Activated T-cell treated with anti-CD3 and anti-CD28 coated beads, Interleukin-2, amount 50 U/mL, for 72 hours (primary cell): ENCODE measurements around the gene P4HB. TPM values are rescaled to one million over a fixed set of nuclear protein-coding genes. Genes with fewer than 3 reads are reported as not detected.

Source experiments
- ATAC-seq, 2 donors: fragments of 150-1000 bp; cut with Tn5 transposase; replicated peaks in 1 of 2; 2 replicates each; pipeline ENCODE4 v1.10.0; 2021; ENCODE audit warnings: moderate library complexity in 2 of 2, mild to moderate bottlenecking in 1 of 2
- DNase-seq, 2 donors: peaks; one replicate each; pipeline ENCODE4 v3.0.0; 2021 to 2022; ENCODE audit warnings: mixed read lengths in 1 of 2
- H3K27ac Mint-ChIP-seq: one replicate; pipeline ENCODE4 v1.8.0; 2022; ENCODE audit warnings: mild to moderate bottlenecking, moderate library complexity, mixed read lengths
- H3K27me3 Mint-ChIP-seq: one replicate; pipeline ENCODE4 v1.8.0; 2022; ENCODE audit warnings: low read depth, mixed read lengths
- H3K36me3 Mint-ChIP-seq, 2 donors: one replicate each; pipeline ENCODE4 v1.8.0; 2022; ENCODE audit warnings: mixed read lengths in 2 of 2, mild to moderate bottlenecking in 1 of 2; ENCODE audit not compliant: insufficient read depth in 2 of 2
- H3K4me1 Mint-ChIP-seq: one replicate; pipeline ENCODE4 v1.8.0; 2022; ENCODE audit warnings: low read depth, mixed read lengths
- H3K4me3 Mint-ChIP-seq, 2 donors: one replicate each; pipeline ENCODE4 v1.8.0; 2022; ENCODE audit warnings: mild to moderate bottlenecking in 2 of 2, mixed read lengths in 2 of 2, moderate library complexity in 2 of 2
- H3K9me3 Mint-ChIP-seq, 2 donors: one replicate each; pipeline ENCODE4 v1.8.0; 2022; ENCODE audit warnings: mixed read lengths in 2 of 2
- total RNA-seq, 2 donors: library from RNA; stranded (reverse); gene quantifications; one replicate each; pipeline ENCODE4 v1.2.3, GENCODE V29; 2022

The P4HB gene
- total RNA-seq, 2 donors from 2014 or later, result 430 to 436 TPM

GRCh38 chr17:81810476-81810875 is 49.9 kb downstream of the P4HB start:
- Mint-ChIP-seq H3K36me3 (no peaks in the 10 kb centered on the region), H3K4me3 (no peak overlapping the region), H3K4me1 (no peaks in the 10 kb centered on the region), H3K27me3 (peaks cover 17% of the 10 kb centered on the region), H3K27ac (no peak overlapping the region), H3K9me3 (no peaks in the 10 kb centered on the region)
- DNase-seq (no peak), ATAC-seq (no peak)

- Mint-ChIP-seq H3K27me3 (peaks cover 17% of the 10 kb centered on the region), H3K4me3 (no peak overlapping the region), H3K36me3 (no peaks in the 10 kb centered on the region), H3K27ac (no peak overlapping the region), H3K4me1 (no peaks in the 10 kb centered on the region), H3K9me3 (no peaks in the 10 kb centered on the region)
- no peak for DNase-seq
- ATAC-seq, result no peak
These were observed 50.8 kb downstream of the P4HB start for GRCh38 chr17:81809556-81809998.

- Mint-ChIP-seq H3K27me3 (peaks cover 17% of the 10 kb centered on the region), H3K4me1 (no peaks in the 10 kb centered on the region), H3K27ac (no peak overlapping the region), H3K4me3 (no peak overlapping the region), H3K36me3 (no peaks in the 10 kb centered on the region), H3K9me3 (no peaks in the 10 kb centered on the region)
- peak in 1 of 2 donors; percentile 43 for ATAC-seq
- DNase-seq, result peak in 1 of 2 donors; percentile 24
These were observed 51.4 kb downstream of the P4HB start for GRCh38 chr17:81808778-81809555.

- H3K36me3 Mint-ChIP-seq, result no peaks in the 10 kb centered on the region
- no peak for ATAC-seq
- no peak overlapping the region for H3K4me3 Mint-ChIP-seq
- peaks cover 23% of the 10 kb centered on the region for H3K27me3 Mint-ChIP-seq
- H3K4me1 Mint-ChIP-seq, result no peaks in the 10 kb centered on the region
- no peak for DNase-seq
- no peak overlapping the region for H3K27ac Mint-ChIP-seq
- H3K9me3 Mint-ChIP-seq, result no peaks in the 10 kb centered on the region
These were observed 52.5 kb downstream of the P4HB start for GRCh38 chr17:81807839-81808238.

GRCh38 chr17:81807210-81807719 is 53.1 kb downstream of the P4HB start:
- Mint-ChIP-seq H3K27ac (no peak overlapping the region), H3K27me3 (peaks cover 29% of the 10 kb centered on the region), H3K36me3 (no peaks in the 10 kb centered on the region), H3K9me3 (no peaks in the 10 kb centered on the region), H3K4me1 (no peaks in the 10 kb centered on the region), H3K4me3 (no peak overlapping the region)
- DNase-seq (no peak), ATAC-seq (no peak)

GRCh38 chr17:81806461-81807209 is 53.7 kb downstream of the P4HB start:
- Mint-ChIP-seq H3K4me1 (no peaks in the 10 kb centered on the region), H3K36me3 (no peaks in the 10 kb centered on the region), H3K27ac (no peak overlapping the region), H3K9me3 (no peaks in the 10 kb centered on the region), H3K27me3 (peaks cover 35% of the 10 kb centered on the region), H3K4me3 (no peak overlapping the region)
- DNase-seq (no peak), ATAC-seq (peak in 1 of 2 donors; percentile 15)

- H3K36me3 Mint-ChIP-seq, result no peaks in the 10 kb centered on the region
- H3K27ac Mint-ChIP-seq, result no peak overlapping the region
- peaks cover 38% of the 10 kb centered on the region for H3K27me3 Mint-ChIP-seq
- H3K4me1 Mint-ChIP-seq, result no peaks in the 10 kb centered on the region
- no peaks in the 10 kb centered on the region for H3K9me3 Mint-ChIP-seq
- DNase-seq (no peak), ATAC-seq (no peak)
- no peak overlapping the region for H3K4me3 Mint-ChIP-seq
These were observed 54.5 kb downstream of the P4HB start for GRCh38 chr17:81805707-81806460.

GRCh38 chr17:81804559-81805399 is 55.6 kb downstream of the P4HB start:
- H3K36me3 Mint-ChIP-seq, result no peaks in the 10 kb centered on the region
- H3K4me1 Mint-ChIP-seq, result no peaks in the 10 kb centered on the region

GRCh38 chr17:81803728-81804558 is 56.4 kb downstream of the P4HB start, which contains the start of gene GCGR:
Gene GCGR (plus strand): TSS chr17:81804150. CDS start chr17:81809019, 4,869 bp downstream.
- Mint-ChIP-seq H3K27ac (no peak within 1 kb of the TSS), H3K4me3 (peak within 1 kb of the TSS in 1 of 2 donors; percentile 31), H3K36me3 (no peaks in the 10 kb centered on the region), H3K9me3 (no peaks in the 10 kb centered on the region), H3K4me1 (no peaks in the 10 kb centered on the region), H3K27me3 (peaks cover 31% of the 10 kb centered on the region)
- no peak for DNase-seq
- no peak for ATAC-seq

More at GRCh38 chr17:81804559-81805399, 55.6 kb downstream of the P4HB start:
- no peak for ATAC-seq
- Mint-ChIP-seq H3K4me3 (no peak overlapping the region), H3K9me3 (no peaks in the 10 kb centered on the region), H3K27ac (no peak overlapping the region), H3K27me3 (peaks cover 38% of the 10 kb centered on the region)
- no peak for DNase-seq

GRCh38 chr17:81802856-81803643 is 57.3 kb downstream of the P4HB start:
- ATAC-seq (no peak), DNase-seq (no peak)
- Mint-ChIP-seq H3K9me3 (no peaks in the 10 kb centered on the region), H3K36me3 (no peaks in the 10 kb centered on the region), H3K27me3 (peaks cover 28% of the 10 kb centered on the region), H3K27ac (no peak overlapping the region), H3K4me3 (peak overlapping the region in 1 of 2 donors; percentile 31), H3K4me1 (no peaks in the 10 kb centered on the region)
